Fibroblast of lung (primary cell): ENCODE measurements around the gene HM13. TPM values are rescaled to one million over a fixed set of nuclear protein-coding genes. Genes with fewer than 3 reads are reported as not detected.

Source experiments
- DNase-seq, 2 donors: peaks; one replicate each; pipeline versions ENCODE4 v3.0.0 to v3.0.0-alpha.2; 2010; ENCODE audit warnings: low read depth in 2 of 2
- H2AFZ ChIP-seq: 2 replicates; pipeline ENCODE4 v1.5.1; 2012; ENCODE audit warnings: low read length, control low read depth, inconsistent platforms
- H3K27ac ChIP-seq: 2 replicates; pipeline ENCODE4 v1.5.1; 2011; ENCODE audit warnings: low read length, control low read depth; ENCODE audit not compliant: insufficient read depth
- H3K27me3 ChIP-seq: 2 replicates; pipeline ENCODE4 v1.5.1; 2011; ENCODE audit warnings: mild to moderate bottlenecking, low read length; ENCODE audit not compliant: control insufficient read depth, insufficient read depth
- H3K36me3 ChIP-seq: 2 replicates; pipeline ENCODE4 v1.5.1; 2011; ENCODE audit warnings: low read length; ENCODE audit not compliant: control insufficient read depth, insufficient read depth
- H3K4me1 ChIP-seq: 2 replicates; pipeline ENCODE4 v1.5.1; 2011; ENCODE audit warnings: low read length; ENCODE audit not compliant: control insufficient read depth, insufficient read depth; ENCODE audit errors: extremely low read depth
- H3K4me2 ChIP-seq: 2 replicates; pipeline ENCODE4 v1.5.1; 2011; ENCODE audit warnings: low read length, control low read depth; ENCODE audit not compliant: insufficient read depth; ENCODE audit errors: extremely low read depth
- H3K4me3 ChIP-seq, 4 experiments: fragments of 200-600 bp in 1 of 4; sonication (generic) in 1 of 4; replicated peaks in 1 of 4; 2 replicates each; pipeline ENCODE4 v1.5.1; 2011 to 2016; ENCODE audit warnings: low read length in 4 of 4, low read depth in 3 of 4, mild to moderate bottlenecking in 3 of 4, control low read depth in 2 of 4, inconsistent platforms in 1 of 4, mixed read lengths in 1 of 4; ENCODE audit not compliant: insufficient read depth in 1 of 4; ENCODE audit errors: control extremely low read depth in 1 of 4
- H3K79me2 ChIP-seq: 2 replicates; pipeline ENCODE4 v1.5.1; 2012; ENCODE audit warnings: mild to moderate bottlenecking, low read length, inconsistent platforms; ENCODE audit not compliant: control insufficient read depth, insufficient read depth
- H3K9ac ChIP-seq: 2 replicates; pipeline ENCODE4 v1.5.1; 2011; ENCODE audit warnings: mild to moderate bottlenecking, low read length, control low read depth; ENCODE audit not compliant: insufficient read depth
- H3K9me3 ChIP-seq: 2 replicates; pipeline ENCODE4 v1.5.1; 2012; ENCODE audit warnings: low read depth, low read length; ENCODE audit not compliant: control insufficient read depth, insufficient read depth
- H4K20me1 ChIP-seq: 2 replicates; pipeline ENCODE4 v1.5.1; 2011; ENCODE audit warnings: low read length; ENCODE audit not compliant: control insufficient read depth, insufficient read depth; ENCODE audit errors: extremely low read depth
- EZH2 ChIP-seq: IDR thresholded peaks from 2 replicates; pipeline ENCODE4 v1.5.1; 2012; ENCODE audit warnings: low read length, control low read depth, mild to moderate bottlenecking; ENCODE audit errors: missing control alignments
- polyA plus RNA-seq, 2 donors: library from polyadenylated mRNA; depleted of rRNA in 1 of 2; stranded (reverse) in 1 of 2; unstranded in 1 of 2; fragments of >200 nt; gene quantifications; 2 replicates each; pipeline ENCODE4 v1.2.1, GENCODE V29; 2011 to 2012; ENCODE audit warnings: missing spikeins in 1 of 2
- total RNA-seq: library from RNA; depleted of rRNA; stranded (reverse); fragments of >200 nt; gene quantifications from 2 replicates; pipeline ENCODE4 v1.2.1, GENCODE V29; 2014
- TF ChIP-seq, protein P1 (sequence below), 2 donors: IDR thresholded peaks in 1 of 2; conservative IDR thresholded peaks in 1 of 2; 1 replicate in 1 of 2; 2 replicates in 1 of 2; pipeline ENCODE4 v1.5.1; 2011 to 2012; ENCODE audit warnings: low read length in 2 of 2, control low read depth in 1 of 2, inconsistent platforms in 1 of 2, low read depth in 1 of 2, mild to moderate bottlenecking in 1 of 2

HM13 gene
- total and polyA plus RNA-seq, 2 donors (not counting 1 experiment from before 2014, with no cell fraction given): 52.5 to 157 TPM

GRCh38 chr20:31605031-31605901, 91.0 kb downstream of the HM13 start, which contains the start of gene ID1:
ID1 (plus strand) TSS chr20:31605289; CDS start chr20:31605388, 99 bp downstream.
- Histone ChIP-seq H3K9me3 (no peaks in the 10 kb centered on the region), H4K20me1 (no peaks in the 10 kb centered on the region), H3K27ac (peak within 1 kb of the TSS; percentile 98), H3K36me3 (no peaks in the 10 kb centered on the region), H3K27me3 (no peaks in the 10 kb centered on the region), H3K79me2 (peaks cover 20% of the 10 kb centered on the region), H3K4me2 (peak within 1 kb of the TSS; percentile 82), H3K4me1 (peaks cover 21% of the 10 kb centered on the region), H3K4me3 (peak within 1 kb of the TSS; percentile 79 to 98 (median 87)), H3K9ac (peak within 1 kb of the TSS; percentile 98), H2AFZ (no peak within 1 kb of the TSS)
- TF ChIP-seq, protein P1, sequence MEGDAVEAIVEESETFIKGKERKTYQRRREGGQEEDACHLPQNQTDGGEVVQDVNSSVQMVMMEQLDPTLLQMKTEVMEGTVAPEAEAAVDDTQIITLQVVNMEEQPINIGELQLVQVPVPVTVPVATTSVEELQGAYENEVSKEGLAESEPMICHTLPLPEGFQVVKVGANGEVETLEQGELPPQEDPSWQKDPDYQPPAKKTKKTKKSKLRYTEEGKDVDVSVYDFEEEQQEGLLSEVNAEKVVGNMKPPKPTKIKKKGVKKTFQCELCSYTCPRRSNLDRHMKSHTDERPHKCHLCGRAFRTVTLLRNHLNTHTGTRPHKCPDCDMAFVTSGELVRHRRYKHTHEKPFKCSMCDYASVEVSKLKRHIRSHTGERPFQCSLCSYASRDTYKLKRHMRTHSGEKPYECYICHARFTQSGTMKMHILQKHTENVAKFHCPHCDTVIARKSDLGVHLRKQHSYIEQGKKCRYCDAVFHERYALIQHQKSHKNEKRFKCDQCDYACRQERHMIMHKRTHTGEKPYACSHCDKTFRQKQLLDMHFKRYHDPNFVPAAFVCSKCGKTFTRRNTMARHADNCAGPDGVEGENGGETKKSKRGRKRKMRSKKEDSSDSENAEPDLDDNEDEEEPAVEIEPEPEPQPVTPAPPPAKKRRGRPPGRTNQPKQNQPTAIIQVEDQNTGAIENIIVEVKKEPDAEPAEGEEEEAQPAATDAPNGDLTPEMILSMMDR (conservative IDR thresholded peaks at IDR 0.05 in 1 of 2, IDR thresholded peaks at IDR 0.05 in 1 of 2; ENCODE audit: low read depth in 1 of 2, low read length in 2 of 2): no peak
- TF ChIP-seq EZH2: no peak
- DNase-seq: peak; percentile 93 to 96

DNA sequence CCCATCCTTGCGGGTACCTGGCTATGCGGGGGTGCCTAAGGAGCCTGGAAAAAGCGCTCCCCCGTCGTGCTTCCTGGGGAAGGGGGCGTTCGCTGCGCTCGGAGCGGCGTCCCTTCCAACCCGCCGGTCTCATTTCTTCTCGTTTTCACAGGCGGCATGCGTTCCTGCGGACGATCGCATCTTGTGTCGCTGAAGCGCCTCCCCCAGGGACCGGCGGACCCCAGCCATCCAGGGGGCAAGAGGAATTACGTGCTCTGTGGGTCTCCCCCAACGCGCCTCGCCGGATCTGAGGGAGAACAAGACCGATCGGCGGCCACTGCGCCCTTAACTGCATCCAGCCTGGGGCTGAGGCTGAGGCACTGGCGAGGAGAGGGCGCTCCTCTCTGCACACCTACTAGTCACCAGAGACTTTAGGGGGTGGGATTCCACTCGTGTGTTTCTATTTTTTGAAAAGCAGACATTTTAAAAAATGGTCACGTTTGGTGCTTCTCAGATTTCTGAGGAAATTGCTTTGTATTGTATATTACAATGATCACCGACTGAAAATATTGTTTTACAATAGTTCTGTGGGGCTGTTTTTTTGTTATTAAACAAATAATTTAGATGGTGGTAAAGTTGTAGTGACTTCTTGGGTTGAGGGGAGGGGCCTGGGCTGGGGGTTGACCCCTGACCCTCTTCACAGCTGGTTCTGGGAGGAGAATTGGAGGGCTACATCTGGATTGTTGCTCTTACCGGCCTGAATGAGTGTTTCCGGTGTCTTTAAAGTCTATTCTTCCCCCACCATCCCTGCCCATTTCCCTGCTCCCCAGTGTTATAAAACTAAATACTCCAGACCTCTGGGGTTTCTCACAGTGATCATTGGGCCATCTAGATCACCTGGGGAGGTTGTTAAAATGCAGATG, 91.9 kb downstream of the HM13 start:
- H3K36me3 ChIP-seq: no peaks in the 10 kb centered on the region
- H3K9me3 ChIP-seq: no peaks in the 10 kb centered on the region
- H4K20me1 ChIP-seq: no peaks in the 10 kb centered on the region
- peak overlapping the region; percentile 98 for H3K27ac ChIP-seq
- peaks cover 20% of the 10 kb centered on the region for H3K79me2 ChIP-seq
- H3K9ac ChIP-seq: peak overlapping the region; percentile 98
- peak overlapping the region; percentile 82 for H3K4me2 ChIP-seq
- no peak for TF ChIP-seq EZH2
- peak overlapping the region; percentile 79 to 98 (median 87) for H3K4me3 ChIP-seq
- no peaks in the 10 kb centered on the region for H3K27me3 ChIP-seq
- H2AFZ ChIP-seq: no peak overlapping the region
- DNase-seq: peak; percentile 25 to 37
- peaks cover 26% of the 10 kb centered on the region for H3K4me1 ChIP-seq

- Histone ChIP-seq H3K79me2 (peaks cover 20% of the 10 kb centered on the region), H3K27ac (peak overlapping the region; percentile 98), H3K36me3 (no peaks in the 10 kb centered on the region), H3K27me3 (no peaks in the 10 kb centered on the region), H4K20me1 (no peaks in the 10 kb centered on the region), H3K9ac (peak overlapping the region; percentile 98), H3K4me3 (peak overlapping the region; percentile 79 to 98 (median 87)), H3K9me3 (no peaks in the 10 kb centered on the region), H3K4me2 (peak overlapping the region; percentile 82), H3K4me1 (peaks cover 26% of the 10 kb centered on the region), H2AFZ (no peak overlapping the region)
- DNase-seq: peak; percentile 85 to 86
- TF ChIP-seq, protein P1 (conservative IDR thresholded peaks at IDR 0.05 in 1 of 2, IDR thresholded peaks at IDR 0.05 in 1 of 2; ENCODE audit: low read depth in 1 of 2, low read length in 2 of 2): no peak
- no peak for TF ChIP-seq EZH2
These were observed 92.8 kb downstream of the HM13 start for GRCh38 chr20:31606804-31607639.
